ENCODE data around the gene ANGEL2.

The ANGEL2 gene

DNA sequence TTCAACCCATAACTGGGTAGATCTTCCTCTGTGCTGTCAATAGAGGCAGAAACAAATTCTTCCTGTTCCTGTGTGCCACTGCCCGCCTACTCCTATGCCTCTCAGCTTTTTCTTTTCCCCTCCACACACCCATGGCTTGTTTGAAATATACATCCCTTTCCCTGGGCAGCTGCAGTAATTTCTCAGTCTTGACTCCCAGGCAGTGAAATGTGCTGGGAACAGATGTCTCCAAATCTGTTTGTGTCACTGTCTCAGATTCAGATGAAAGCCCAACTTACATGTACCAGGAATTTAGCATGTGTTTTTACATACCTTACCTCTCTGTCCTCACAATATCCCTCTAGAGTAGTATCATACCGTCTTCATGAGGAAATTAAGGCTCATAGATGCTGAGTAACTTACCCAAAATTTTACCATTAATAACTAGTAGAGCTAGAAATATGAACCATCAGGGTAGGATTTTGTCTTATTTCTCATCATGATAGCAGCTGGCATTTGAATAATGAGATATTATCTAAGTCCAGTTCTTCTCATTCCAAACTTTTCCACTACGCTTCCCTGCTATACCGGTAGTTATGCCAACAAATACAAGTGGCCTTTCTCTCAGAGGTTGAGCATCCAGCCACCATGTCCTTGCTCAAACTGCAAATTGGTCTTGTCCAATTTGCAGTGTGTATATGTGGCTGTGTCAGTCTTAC is 70.1 kb downstream of the ANGEL2 start:
- Histone ChIP-seq H4K20me1 (no peaks in the 10 kb centered on the region), H3K27ac (no peak overlapping the region)

DNA sequence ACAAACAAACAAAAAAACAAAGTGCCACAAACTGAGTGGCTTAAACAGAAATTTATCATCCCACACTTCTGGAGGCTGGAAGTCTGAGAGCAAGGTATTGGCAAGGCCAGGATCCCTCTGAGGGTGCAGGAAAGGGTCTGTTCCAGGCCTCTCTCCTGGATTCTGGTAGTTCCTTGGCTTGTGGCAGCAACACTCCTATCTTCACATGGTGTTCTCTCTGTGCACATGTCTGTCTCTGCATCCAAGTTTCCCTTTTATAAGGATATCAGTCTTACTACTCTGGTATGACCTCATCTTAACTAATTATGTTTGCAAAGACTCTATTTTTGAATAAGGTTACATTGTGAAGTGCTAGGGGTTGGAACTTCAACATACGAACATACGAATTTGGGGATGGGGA is 70.6 kb downstream of the ANGEL2 start:
- H3K36me3 ChIP-seq = no peaks in the 10 kb centered on the region
- peaks cover 5% of the 10 kb centered on the region for H3K4me1 ChIP-seq
- H4K20me1 ChIP-seq = no peaks in the 10 kb centered on the region
- no peak overlapping the region for H3K9ac ChIP-seq
- no peak overlapping the region for H3K27ac ChIP-seq
- no peaks in the 10 kb centered on the region for H3K27me3 ChIP-seq
- no peak overlapping the region for H3K4me2 ChIP-seq
- H3K4me3 ChIP-seq = no peak overlapping the region
- TF ChIP-seq Cebpa-rat (IDR thresholded peaks at IDR 0.05) = no peak
- H3K9me3 ChIP-seq = peaks cover 13% of the 10 kb centered on the region

More for the DNA sequence above, 70.1 kb downstream of the ANGEL2 start:
- H3K36me3 ChIP-seq = no peaks in the 10 kb centered on the region
- no peaks in the 10 kb centered on the region for H3K27me3 ChIP-seq
- H3K9me3 ChIP-seq = peaks cover 8% of the 10 kb centered on the region
- no peak overlapping the region for H3K9ac ChIP-seq
- TF ChIP-seq Cebpa-rat (IDR thresholded peaks at IDR 0.05) = no peak
- H3K4me2 ChIP-seq = no peak overlapping the region
- H3K4me1 ChIP-seq = peaks cover 6% of the 10 kb centered on the region
- H3K4me3 ChIP-seq = no peak overlapping the region

GRCh38 chr1:212944229-212944901 is 71.3 kb downstream of the ANGEL2 start:
- H4K20me1 ChIP-seq = no peaks in the 10 kb centered on the region
- no peaks in the 10 kb centered on the region for H3K36me3 ChIP-seq
- H3K27ac ChIP-seq = no peak overlapping the region
- no peak for TF ChIP-seq Cebpa-rat (IDR thresholded peaks at IDR 0.05)
- no peaks in the 10 kb centered on the region for H3K4me1 ChIP-seq
- no peaks in the 10 kb centered on the region for H3K27me3 ChIP-seq
- H3K4me2 ChIP-seq = no peak overlapping the region
- no peak overlapping the region for H3K9ac ChIP-seq
- peaks cover 17% of the 10 kb centered on the region for H3K9me3 ChIP-seq
- no peak overlapping the region for H3K4me3 ChIP-seq

DNA sequence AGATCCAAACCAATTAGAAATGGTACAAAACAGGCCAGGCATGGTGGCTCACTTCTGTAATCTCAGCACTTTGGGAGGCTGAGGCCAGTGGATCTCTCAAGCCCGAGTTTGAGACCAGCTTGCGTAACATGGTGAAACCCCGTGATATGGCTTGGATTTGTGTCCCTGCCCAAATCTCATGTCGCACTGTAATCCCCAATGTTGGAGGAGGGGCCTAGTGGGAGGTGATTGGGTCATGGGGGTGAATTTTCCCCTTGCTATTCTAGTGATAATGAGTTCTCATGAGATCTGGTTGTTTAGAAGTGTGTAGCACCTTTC is 72.3 kb downstream of the ANGEL2 start:
- H3K36me3 ChIP-seq = no peaks in the 10 kb centered on the region
- no peak overlapping the region for H3K4me3 ChIP-seq
- H3K4me1 ChIP-seq = no peaks in the 10 kb centered on the region
- TF ChIP-seq Cebpa-rat (IDR thresholded peaks at IDR 0.05) = no peak
- H4K20me1 ChIP-seq = no peaks in the 10 kb centered on the region
- no peak overlapping the region for H3K27ac ChIP-seq
- H3K9me3 ChIP-seq = peaks cover 17% of the 10 kb centered on the region
- no peaks in the 10 kb centered on the region for H3K27me3 ChIP-seq
- H3K4me2 ChIP-seq = no peak overlapping the region
- H3K9ac ChIP-seq = no peak overlapping the region

- Histone ChIP-seq H3K9me3 (peaks cover 13% of the 10 kb centered on the region), H3K27me3 (no peaks in the 10 kb centered on the region), H3K9ac (no peak overlapping the region), H3K4me2 (no peak overlapping the region), H4K20me1 (no peaks in the 10 kb centered on the region), H3K36me3 (no peaks in the 10 kb centered on the region), H3K4me1 (no peaks in the 10 kb centered on the region), H3K4me3 (no peak overlapping the region), H3K27ac (no peak overlapping the region)
- no peak for TF ChIP-seq Cebpa-rat (IDR thresholded peaks at IDR 0.05)
These were observed 72.8 kb downstream of the ANGEL2 start for GRCh38 chr1:212942679-212943392.
